ENCODE results near the gene SLC25A21.
"Not testable (repeated sequence)": the region's sequence is repeated elsewhere in the genome, so short reads cannot be mapped to it uniquely, and the experiment has no call there.

The SLC25A21 gene

DNA sequence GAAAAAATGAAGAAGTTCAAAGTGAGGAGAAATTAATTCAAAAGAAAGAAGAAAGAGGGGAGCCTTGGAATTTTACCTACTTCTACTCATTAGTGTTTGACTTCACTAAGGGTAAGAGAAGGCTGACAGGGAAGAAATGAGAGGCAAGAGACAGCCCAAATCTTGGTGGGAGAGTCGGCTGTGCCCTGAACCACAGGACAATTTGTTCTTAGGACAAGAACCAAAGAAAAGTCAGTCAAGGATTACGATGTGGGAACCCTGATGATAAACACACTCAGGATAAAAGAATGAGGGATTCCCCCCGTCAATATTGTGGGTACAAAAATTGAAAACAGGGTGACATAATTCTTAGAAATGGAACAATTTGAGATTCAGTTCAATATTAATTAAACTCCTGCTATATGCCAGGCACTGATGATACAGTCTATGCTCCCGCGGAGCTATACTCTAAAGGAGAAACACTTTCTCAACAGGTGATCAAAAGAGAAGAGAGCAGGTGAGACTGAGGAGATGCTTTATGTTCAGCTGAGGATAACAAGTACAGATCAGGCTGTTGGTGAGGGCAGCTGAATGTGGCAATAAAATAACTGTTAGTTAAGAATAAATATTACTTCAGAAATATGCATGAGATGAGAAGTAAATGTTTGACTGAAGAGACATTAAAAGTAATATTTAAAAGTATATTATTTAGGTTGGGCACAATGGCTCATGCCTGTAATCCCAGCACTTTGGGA lies 175.4 kb downstream of the SLC25A21 start:
- no peak overlapping the region for H3K4me3 ChIP-seq (ENCODE audit: low read length)
- TF ChIP-seq ZNF274 (IDR thresholded peaks at IDR 0.05; ENCODE audit: low read depth, low read length): no peak

GRCh38 chr14:36996133-36996856 lies 176.1 kb downstream of the SLC25A21 start:
- no peak overlapping the region for H3K4me3 ChIP-seq (ENCODE audit: low read length)
- no peak for TF ChIP-seq ZNF274 (IDR thresholded peaks at IDR 0.05; ENCODE audit: low read depth, low read length)

DNA sequence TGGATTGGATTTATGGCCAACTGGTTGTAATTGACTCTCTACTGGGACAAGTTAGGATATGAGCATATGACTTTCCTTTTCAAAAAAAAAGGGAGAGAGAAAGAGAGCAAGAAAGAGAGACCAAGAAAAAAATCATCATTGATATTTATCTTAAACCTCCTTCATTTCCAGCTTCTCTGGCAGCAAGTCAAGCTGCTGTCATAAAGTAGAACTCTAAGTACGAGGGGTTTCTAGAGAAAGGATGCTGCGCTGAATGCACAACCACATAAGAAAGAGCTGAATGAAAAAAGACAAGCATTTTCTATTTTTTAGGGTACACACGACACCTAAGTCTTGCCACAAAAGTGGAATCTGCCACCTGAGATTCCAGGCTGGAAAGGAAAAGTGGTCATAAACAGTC lies 182.6 kb downstream of the SLC25A21 start:
- no peak for TF ChIP-seq ZNF274 (IDR thresholded peaks at IDR 0.05; ENCODE audit: low read depth, low read length)
- H3K4me3 ChIP-seq (ENCODE audit: low read length): no peak overlapping the region

- no peak overlapping the region for H3K4me3 ChIP-seq (ENCODE audit: low read length)
- TF ChIP-seq ZNF274 (IDR thresholded peaks at IDR 0.05; ENCODE audit: low read depth, low read length): no peak
Measured at GRCh38 chr14:36988989-36989388, 183.4 kb downstream of the SLC25A21 start.

GRCh38 chr14:36988568-36988967 lies 183.8 kb downstream of the SLC25A21 start:
- no peak for TF ChIP-seq ZNF274 (IDR thresholded peaks at IDR 0.05; ENCODE audit: low read depth, low read length)
- no peak overlapping the region for H3K4me3 ChIP-seq (ENCODE audit: low read length)

- no peak overlapping the region for H3K4me3 ChIP-seq (ENCODE audit: low read length)
- no peak for TF ChIP-seq ZNF274 (IDR thresholded peaks at IDR 0.05; ENCODE audit: low read depth, low read length)
Measured at GRCh38 chr14:36986407-36986806, 186.0 kb downstream of the SLC25A21 start.

- no peak overlapping the region for H3K4me3 ChIP-seq (ENCODE audit: low read length)
- TF ChIP-seq ZNF274 (IDR thresholded peaks at IDR 0.05; ENCODE audit: low read depth, low read length): no peak
Measured at GRCh38 chr14:36981832-36982529, 190.4 kb downstream of the SLC25A21 start.

DNA sequence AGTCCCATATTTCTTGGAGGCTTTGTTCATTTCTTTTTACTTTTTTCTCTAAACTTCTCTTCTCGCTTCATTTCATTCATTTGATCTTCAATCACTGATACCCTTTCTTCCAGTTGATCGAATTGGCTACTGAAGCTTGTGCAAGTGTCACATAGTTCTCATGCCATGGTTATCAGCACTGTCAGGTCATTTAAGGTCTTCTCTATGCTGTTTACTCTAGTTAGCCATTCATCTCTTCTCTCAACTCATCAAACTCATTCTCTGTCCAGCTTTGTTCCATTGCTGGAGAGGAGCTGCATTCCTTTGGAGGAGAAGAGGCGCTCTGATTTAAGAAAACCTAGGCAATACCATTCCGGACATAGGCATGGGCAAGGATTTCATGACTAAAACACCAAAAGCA lies 192.0 kb downstream of the SLC25A21 start:
- not testable (repeated sequence) for H3K4me3 ChIP-seq (ENCODE audit: low read length)

DNA sequence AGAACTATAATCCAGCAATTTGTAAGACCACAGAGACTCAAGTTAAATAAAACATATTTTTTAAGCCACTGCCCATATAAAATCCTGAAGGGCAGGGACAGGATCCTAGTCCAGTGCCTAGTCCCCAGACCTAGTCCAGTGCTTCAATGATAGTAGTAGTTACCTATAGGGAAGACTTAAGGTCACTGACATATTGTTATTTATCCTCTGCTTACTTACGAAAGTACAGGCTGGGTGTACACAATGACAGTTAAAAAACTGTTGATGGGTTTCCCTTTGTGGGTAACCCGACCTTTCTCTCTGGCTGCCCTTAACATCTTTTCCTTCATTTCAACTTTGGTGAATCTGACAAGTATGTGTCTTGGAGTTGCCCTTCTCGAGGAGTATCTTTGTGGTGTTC lies 192.5 kb downstream of the SLC25A21 start:
- TF ChIP-seq ZNF274 (IDR thresholded peaks at IDR 0.05; ENCODE audit: low read depth, low read length): no peak
- H3K4me3 ChIP-seq (ENCODE audit: low read length): no peak overlapping the region

DNA sequence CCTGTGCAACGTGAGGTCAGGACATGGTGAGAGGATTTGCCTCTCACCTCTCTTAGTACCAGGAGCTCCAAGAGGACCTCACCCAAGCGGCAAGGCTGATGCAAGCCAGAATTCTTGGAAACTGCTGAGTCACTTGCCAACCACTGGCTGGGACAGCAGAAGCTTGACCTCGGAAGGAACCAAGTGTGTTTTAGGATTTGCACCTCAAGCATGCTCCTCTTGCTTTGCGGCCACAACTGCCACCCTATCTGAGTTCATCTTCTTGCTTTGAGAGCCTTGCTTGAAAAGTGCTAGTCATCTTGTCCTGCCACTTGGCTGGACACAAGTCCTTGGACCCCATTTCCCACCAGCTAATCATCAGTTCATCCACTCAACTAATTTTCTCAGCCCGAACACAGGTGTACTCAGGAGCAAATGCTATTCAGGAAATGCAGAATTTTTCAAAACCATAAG lies 195.8 kb downstream of the SLC25A21 start:
- no peak overlapping the region for H3K4me3 ChIP-seq (ENCODE audit: low read length)
- TF ChIP-seq ZNF274 (IDR thresholded peaks at IDR 0.05; ENCODE audit: low read depth, low read length): no peak

DNA sequence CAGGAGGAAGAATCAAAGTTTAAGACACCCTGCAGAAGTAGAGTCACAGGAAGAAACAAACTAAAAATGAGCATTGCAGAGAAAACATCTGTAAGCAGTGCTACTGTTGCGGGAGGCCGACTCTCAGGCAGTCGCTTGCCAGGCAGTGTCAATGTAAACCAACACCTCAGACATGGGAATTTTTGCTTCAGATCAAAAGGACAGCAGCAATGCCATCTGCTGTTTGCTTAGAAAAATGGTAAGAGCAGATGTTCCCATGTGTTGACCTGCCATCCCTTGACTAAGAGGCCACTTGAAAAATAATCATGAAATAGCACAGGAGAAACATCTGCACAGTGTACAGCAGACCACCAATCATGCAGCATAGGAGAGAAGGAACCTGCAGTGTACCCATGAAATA lies 196.6 kb downstream of the SLC25A21 start:
- H3K4me3 ChIP-seq (ENCODE audit: low read length): no peak overlapping the region
- no peak for TF ChIP-seq ZNF274 (IDR thresholded peaks at IDR 0.05; ENCODE audit: low read depth, low read length)

DNA sequence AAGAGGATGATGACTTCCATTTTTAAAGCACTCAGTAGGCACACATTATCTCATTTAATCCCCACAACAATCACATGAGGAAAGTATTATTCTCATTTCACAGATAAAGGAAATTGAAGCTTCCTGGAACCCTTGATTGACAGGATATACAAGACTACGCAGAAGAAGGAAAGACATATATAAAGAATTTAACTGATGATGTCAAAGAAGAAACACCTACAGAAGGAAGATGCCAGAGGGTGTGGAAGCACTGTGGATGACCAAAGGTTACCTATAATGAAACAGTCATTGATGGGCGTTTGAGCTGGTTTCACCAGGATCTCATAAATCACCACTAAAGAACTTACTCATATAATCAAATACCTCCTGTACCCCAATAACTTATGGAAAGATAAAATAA lies 197.4 kb downstream of the SLC25A21 start:
- H3K4me3 ChIP-seq (ENCODE audit: low read length): no peak overlapping the region
- no peak for TF ChIP-seq ZNF274 (IDR thresholded peaks at IDR 0.05; ENCODE audit: low read depth, low read length)

GRCh38 chr14:36973806-36974442 lies 198.5 kb downstream of the SLC25A21 start:
- H3K4me3 ChIP-seq (ENCODE audit: low read length): no peak overlapping the region
- TF ChIP-seq ZNF274 (IDR thresholded peaks at IDR 0.05; ENCODE audit: low read depth, low read length): no peak

GRCh38 chr14:36971263-36971855 lies 201.0 kb downstream of the SLC25A21 start:
- no peak for TF ChIP-seq ZNF274 (IDR thresholded peaks at IDR 0.05; ENCODE audit: low read depth, low read length)
- H3K4me3 ChIP-seq (ENCODE audit: low read length): no peak overlapping the region
